ENCODE data around the gene SERPINF2. TPM values are rescaled to one million over a fixed set of nuclear protein-coding genes. Genes with fewer than 3 reads are reported as not detected.
A peak's percentile ranks its signal among the peaks of the same experiment; 100 is the strongest.

SERPINF2 gene
- total RNA-seq, 4 donors from 2014 or later = 1.2 to 9.0 (median 5.9) TPM

DNA sequence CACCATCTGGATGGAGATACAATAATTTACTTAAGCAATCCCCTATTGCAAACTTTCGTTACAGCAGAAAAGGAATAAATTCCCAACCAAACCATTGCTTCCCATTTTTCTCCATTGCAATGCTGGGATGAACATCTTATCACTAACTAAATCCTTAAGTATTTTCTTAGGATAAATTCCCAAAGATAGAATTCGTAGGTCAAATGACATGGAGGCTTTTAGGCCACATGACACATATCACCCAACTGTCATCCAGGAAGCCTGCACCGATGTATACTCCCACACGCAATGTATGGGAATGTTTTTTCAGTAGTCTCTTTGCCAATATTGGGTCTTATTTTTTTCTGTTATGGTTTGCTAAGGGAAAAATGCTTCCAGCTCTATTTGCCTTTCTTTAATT, 30.9 kb upstream of the SERPINF2 start:
- WGBS, 2 donors = 77 to 83% methylated on average over 4 of the region's 4 CpGs
- TF ChIP-seq POLR2A (IDR thresholded peaks at IDR 0.05) = no peak
- TF ChIP-seq, protein P1, sequence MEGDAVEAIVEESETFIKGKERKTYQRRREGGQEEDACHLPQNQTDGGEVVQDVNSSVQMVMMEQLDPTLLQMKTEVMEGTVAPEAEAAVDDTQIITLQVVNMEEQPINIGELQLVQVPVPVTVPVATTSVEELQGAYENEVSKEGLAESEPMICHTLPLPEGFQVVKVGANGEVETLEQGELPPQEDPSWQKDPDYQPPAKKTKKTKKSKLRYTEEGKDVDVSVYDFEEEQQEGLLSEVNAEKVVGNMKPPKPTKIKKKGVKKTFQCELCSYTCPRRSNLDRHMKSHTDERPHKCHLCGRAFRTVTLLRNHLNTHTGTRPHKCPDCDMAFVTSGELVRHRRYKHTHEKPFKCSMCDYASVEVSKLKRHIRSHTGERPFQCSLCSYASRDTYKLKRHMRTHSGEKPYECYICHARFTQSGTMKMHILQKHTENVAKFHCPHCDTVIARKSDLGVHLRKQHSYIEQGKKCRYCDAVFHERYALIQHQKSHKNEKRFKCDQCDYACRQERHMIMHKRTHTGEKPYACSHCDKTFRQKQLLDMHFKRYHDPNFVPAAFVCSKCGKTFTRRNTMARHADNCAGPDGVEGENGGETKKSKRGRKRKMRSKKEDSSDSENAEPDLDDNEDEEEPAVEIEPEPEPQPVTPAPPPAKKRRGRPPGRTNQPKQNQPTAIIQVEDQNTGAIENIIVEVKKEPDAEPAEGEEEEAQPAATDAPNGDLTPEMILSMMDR (IDR thresholded peaks at IDR 0.05) = no peak
- no peak for DNase-seq (ENCODE audit: low spot score in 2 of 2)
- no peak overlapping the region for H3K4me3 ChIP-seq (ENCODE audit: low read depth, poor library complexity, severe bottlenecking)
- intact Hi-C loops (cut with DNase I; ENCODE audit: low total_unique reads) = no loop called here

- TF ChIP-seq, protein P1 (IDR thresholded peaks at IDR 0.05) = no peak
- TF ChIP-seq POLR2A (IDR thresholded peaks at IDR 0.05) = no peak
- no peak for DNase-seq (ENCODE audit: low spot score in 2 of 2)
Measured at GRCh38 chr17:1712271-1712670, 30.4 kb upstream of the SERPINF2 start.

GRCh38 chr17:1713160-1713877, 29.4 kb upstream of the SERPINF2 start:
- intact Hi-C loops (cut with DNase I; ENCODE audit: low total_unique reads) = no loop called here
- TF ChIP-seq, protein P1 (IDR thresholded peaks at IDR 0.05) = no peak
- no peak for TF ChIP-seq POLR2A (IDR thresholded peaks at IDR 0.05)
- H3K4me3 ChIP-seq (ENCODE audit: low read depth, poor library complexity, severe bottlenecking) = no peak overlapping the region
- 70% methylated on average over 10 of the region's 10 CpGs for WGBS, 2 donors
- DNase-seq (ENCODE audit: low spot score in 2 of 2) = no peak

More at GRCh38 chr17:1712271-1712670, 30.4 kb upstream of the SERPINF2 start:
- no peak overlapping the region for H3K4me3 ChIP-seq (ENCODE audit: low read depth, poor library complexity, severe bottlenecking)
- WGBS, 2 donors = 91 to 93% methylated on average over 8 of the region's 8 CpGs
- intact Hi-C loops (cut with DNase I; ENCODE audit: low total_unique reads) = no loop called here

DNA sequence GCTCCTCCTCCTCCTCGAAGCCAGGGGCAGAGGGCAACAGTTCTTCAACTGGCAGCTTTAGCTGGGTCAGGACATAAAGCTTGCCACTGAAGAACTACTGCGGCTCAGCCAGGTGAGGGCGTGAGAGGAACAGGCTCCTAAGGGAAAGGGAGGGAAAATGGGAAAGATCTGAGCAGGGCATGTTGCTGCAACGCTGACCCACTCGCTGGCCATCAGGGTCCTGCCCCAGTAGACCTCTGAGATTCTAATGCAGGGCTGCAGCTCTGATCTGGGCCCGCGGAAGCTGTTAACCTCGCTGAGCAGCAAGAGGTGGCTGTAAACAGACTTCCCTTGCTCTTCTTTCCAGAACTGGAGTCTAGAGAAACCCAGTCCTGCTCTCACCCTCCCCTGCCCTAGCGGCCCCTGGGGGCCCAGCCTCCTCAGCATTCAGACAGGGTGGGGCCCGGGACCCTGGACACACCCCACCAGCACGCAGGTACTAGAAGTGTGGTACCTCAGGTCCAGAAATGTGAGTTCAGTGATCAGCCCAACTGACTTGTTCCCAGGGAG, 28.7 kb upstream of the SERPINF2 start:
- peak in 1 of 2 donors; percentile 89 for DNase-seq (ENCODE audit: low spot score in 2 of 2)
- intact Hi-C loops (cut with DNase I; ENCODE audit: low total_unique reads) = no loop called here
- TF ChIP-seq, protein P1 (IDR thresholded peaks at IDR 0.05) = no peak
- TF ChIP-seq POLR2A (IDR thresholded peaks at IDR 0.05) = no peak
- H3K4me3 ChIP-seq (ENCODE audit: low read depth, poor library complexity, severe bottlenecking) = no peak overlapping the region
- WGBS, 2 donors = 9 to 10% methylated on average over 11 of the region's 11 CpGs

- peak; percentile 96 to 100 for DNase-seq (ENCODE audit: low spot score in 2 of 2)
- WGBS, 2 donors = 5 to 10% methylated on average over 18 to 19 of the region's 19 CpGs
- intact Hi-C loops (cut with DNase I; ENCODE audit: low total_unique reads) = no loop called here
- TF ChIP-seq, protein P1 (IDR thresholded peaks at IDR 0.05) = no peak
- TF ChIP-seq POLR2A (IDR thresholded peaks at IDR 0.05) = no peak
- H3K4me3 ChIP-seq (ENCODE audit: low read depth, poor library complexity, severe bottlenecking) = no peak overlapping the region
Measured at GRCh38 chr17:1714427-1714979, 28.2 kb upstream of the SERPINF2 start.
